Left kidney (tissue), 2 donors: Measurements from ENCODE around the gene MMRN1. TPM values are rescaled to one million over a fixed set of nuclear protein-coding genes. Genes with fewer than 3 reads are reported as not detected.

Experiments
- DNase-seq: peaks from one replicate; pipeline ENCODE4 v3.0.0-alpha.2; 2013
- polyA plus RNA-seq: library from polyadenylated mRNA; unstranded; fragments of 120-200 nt; gene quantifications from one replicate; pipeline ENCODE4 v1.2.1, GENCODE V29; 2013; ENCODE audit not compliant: insufficient read length

The MMRN1 gene
- polyA plus RNA-seq, 1 donor = 2.1 TPM

DNA sequence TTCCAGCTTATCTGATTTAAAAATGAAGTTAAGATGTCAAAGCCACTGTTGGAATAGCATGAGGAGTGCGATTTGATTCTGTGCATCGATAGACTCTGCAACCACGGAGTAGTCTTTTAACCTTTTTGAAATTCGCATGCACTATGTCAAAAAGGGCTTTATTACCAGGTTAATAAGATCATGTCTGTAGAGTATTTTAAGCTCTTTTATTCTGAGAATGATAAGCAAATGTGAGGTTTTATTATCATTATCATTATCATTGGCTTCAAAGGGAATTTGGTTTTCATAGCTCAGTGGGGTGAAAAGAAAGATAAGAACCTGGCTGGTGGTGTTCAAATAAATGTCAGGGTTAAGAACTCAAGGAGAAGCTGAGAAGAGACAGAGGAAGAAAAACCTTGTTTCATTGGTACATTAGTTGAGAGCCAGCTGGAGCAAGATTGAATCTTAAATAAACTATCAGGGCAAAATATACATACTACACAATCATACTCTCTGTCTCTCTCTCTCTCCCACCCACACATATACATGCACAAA lies 102.6 kb downstream of the MMRN1 start:
- DNase-seq = no peak

DNA sequence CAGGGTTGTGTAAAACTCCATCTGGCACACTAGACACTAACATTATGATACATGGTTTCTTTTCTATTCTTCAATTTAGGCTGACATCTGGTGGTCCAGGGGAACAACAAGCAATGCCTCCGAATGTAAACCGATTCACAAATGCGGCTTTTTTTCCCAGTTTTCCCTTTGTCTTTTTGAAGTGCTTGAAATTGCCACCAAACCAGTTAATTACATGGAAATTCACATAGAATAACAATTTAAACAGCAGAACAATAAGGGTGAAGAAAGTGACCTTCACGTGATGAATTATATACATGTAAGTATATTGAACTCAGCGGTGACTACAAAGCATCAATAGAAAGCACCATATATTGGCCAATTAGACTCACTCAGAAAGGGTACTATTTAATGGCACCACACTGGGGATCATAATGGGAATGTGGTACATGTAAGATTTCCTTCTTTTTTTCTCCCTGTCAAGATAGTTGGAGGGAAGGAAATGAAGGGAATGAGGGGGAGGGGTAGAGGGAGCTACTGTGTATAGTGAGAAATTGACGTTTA lies 103.9 kb downstream of the MMRN1 start:
- DNase-seq = no peak

DNA sequence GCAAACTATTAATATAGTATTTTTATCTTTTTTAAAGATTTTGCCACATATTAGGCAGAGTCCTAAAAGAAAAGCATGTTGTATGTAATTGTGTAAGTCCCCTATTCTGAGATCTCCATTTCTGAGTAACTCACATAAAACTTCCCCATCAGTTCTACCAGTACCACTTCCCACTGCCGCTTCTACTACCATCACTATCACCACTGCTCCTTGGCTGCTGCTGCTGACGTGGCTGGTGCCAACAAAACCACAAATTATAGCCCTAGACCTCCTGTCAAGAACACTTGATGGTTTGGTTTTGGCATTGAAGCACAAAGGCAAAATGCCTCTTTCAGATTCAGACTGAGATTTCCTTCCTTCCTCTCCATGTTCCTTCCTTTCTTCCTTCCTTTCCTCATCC lies 106.4 kb downstream of the MMRN1 start:
- no peak for DNase-seq

DNA sequence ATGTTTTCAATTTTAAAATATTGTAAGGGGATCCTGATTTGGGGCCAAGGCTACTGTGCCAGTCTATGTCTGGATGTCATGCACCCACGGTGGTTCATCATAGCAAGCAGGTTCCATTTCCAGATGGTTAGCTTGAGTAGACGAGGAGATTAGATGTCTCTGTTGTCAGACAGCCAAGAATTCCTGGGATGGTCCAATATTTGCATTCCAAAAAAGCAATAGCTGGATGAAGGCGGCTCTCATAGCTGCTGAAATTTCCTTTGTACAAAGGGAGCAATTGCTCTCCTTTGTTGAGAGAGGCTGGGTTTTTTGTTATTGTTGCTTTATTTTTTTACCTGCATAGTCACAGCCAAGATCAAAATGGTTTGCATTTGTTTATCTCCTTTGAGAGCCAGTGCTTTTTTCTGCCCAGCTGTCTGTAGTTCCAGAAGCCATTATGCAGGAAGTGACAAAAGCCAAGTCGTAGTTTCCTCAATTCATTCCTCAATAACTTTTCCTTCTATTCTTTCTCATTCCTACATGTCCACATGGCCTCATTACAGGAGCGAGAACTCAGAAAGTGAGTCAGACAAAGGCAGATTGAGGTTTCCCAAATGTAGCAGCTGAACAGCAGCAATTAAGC lies 107.9 kb downstream of the MMRN1 start:
- no peak for DNase-seq

Other genes starting within 250 kb of the MMRN1 start
- gene SNCA, start 57.7 kb upstream of the MMRN1 start, polyA plus RNA-seq = 53.9 TPM
- 22.4 TPM for gene CCSER1, start 232.5 kb downstream of the MMRN1 start, polyA plus RNA-seq